ENCODE measurements around the gene PDLIM7. TPM values are rescaled to one million over a fixed set of nuclear protein-coding genes. Genes with fewer than 3 reads are reported as not detected.

PDLIM7 gene
- total RNA-seq, 4 donors from 2014 or later = 28.7 to 41.3 (median 32.0) TPM

- DNase-seq (ENCODE audit: low spot score in 2 of 2) = peak in 1 of 2 donors; percentile 89
- peak; percentile 48 to 65 for TF ChIP-seq CTCF (IDR thresholded peaks at IDR 0.05)
- no peak for TF ChIP-seq POLR2A (IDR thresholded peaks at IDR 0.05)
- no peak for TF ChIP-seq POLR2AphosphoS5 (IDR thresholded peaks at IDR 0.05)
- no peak for TF ChIP-seq EP300 (IDR thresholded peaks at IDR 0.05)
- Histone ChIP-seq H3K4me1 (peaks cover 56% of the 10 kb centered on the region), H3K36me3 (peaks cover 23% of the 10 kb centered on the region), H3K27ac (peak overlapping the region; percentile 46), H3K9me3 (no peaks in the 10 kb centered on the region), H3K4me3 (peak overlapping the region; percentile 74), H3K27me3 (no peaks in the 10 kb centered on the region)
- 0% methylated on average over 6 of the region's 80 CpGs for WGBS
These were observed 42.3 kb downstream of the PDLIM7 start for GRCh38 chr5:177455036-177455660.

- peak; percentile 95 for DNase-seq (ENCODE audit: low spot score in 2 of 2)
- TF ChIP-seq EP300 (IDR thresholded peaks at IDR 0.05) (no peak), CTCF (IDR thresholded peaks at IDR 0.05) (peak; percentile 93 to 97), POLR2A (IDR thresholded peaks at IDR 0.05) (no peak), POLR2AphosphoS5 (IDR thresholded peaks at IDR 0.05) (peak in 1 of 3 donors; percentile 29)
- H3K27ac ChIP-seq = peak overlapping the region; percentile 46
- H3K27me3 ChIP-seq = no peaks in the 10 kb centered on the region
- H3K36me3 ChIP-seq = peaks cover 17% of the 10 kb centered on the region
- peak overlapping the region; percentile 74 for H3K4me3 ChIP-seq
- no peaks in the 10 kb centered on the region for H3K9me3 ChIP-seq
- WGBS = under 1% methylated on average over 20 of the region's 84 CpGs
- peaks cover 63% of the 10 kb centered on the region for H3K4me1 ChIP-seq
These were observed 42.9 kb downstream of the PDLIM7 start for GRCh38 chr5:177454397-177455035.

GRCh38 chr5:177453852-177454396, 43.5 kb downstream of the PDLIM7 start:
- peak overlapping the region; percentile 74 for H3K4me3 ChIP-seq
- no peaks in the 10 kb centered on the region for H3K27me3 ChIP-seq
- H3K27ac ChIP-seq = peak overlapping the region; percentile 46
- H3K4me1 ChIP-seq = peaks cover 66% of the 10 kb centered on the region
- peaks cover 12% of the 10 kb centered on the region for H3K36me3 ChIP-seq
- no peak for DNase-seq (ENCODE audit: low spot score in 2 of 2)
- WGBS = 1% methylated on average over 27 of the region's 31 CpGs
- TF ChIP-seq CTCF (IDR thresholded peaks at IDR 0.05) (no peak), EP300 (IDR thresholded peaks at IDR 0.05) (no peak), POLR2AphosphoS5 (IDR thresholded peaks at IDR 0.05) (no peak), POLR2A (IDR thresholded peaks at IDR 0.05) (no peak)
- H3K9me3 ChIP-seq = no peaks in the 10 kb centered on the region

- no peaks in the 10 kb centered on the region for H3K9me3 ChIP-seq
- peak overlapping the region; percentile 46 for H3K27ac ChIP-seq
- TF ChIP-seq EP300 (IDR thresholded peaks at IDR 0.05) (no peak), POLR2AphosphoS5 (IDR thresholded peaks at IDR 0.05) (no peak), POLR2A (IDR thresholded peaks at IDR 0.05) (no peak), CTCF (IDR thresholded peaks at IDR 0.05) (no peak)
- H3K27me3 ChIP-seq = no peaks in the 10 kb centered on the region
- no peak for DNase-seq (ENCODE audit: low spot score in 2 of 2)
- 64% methylated on average over 17 of the region's 17 CpGs for WGBS
- H3K36me3 ChIP-seq = peaks cover 3% of the 10 kb centered on the region
- no peak overlapping the region for H3K4me3 ChIP-seq
- H3K4me1 ChIP-seq = peaks cover 76% of the 10 kb centered on the region
These were observed 44.4 kb downstream of the PDLIM7 start for GRCh38 chr5:177452688-177453638.
